Fibroblast of pulmonary artery (primary cell): ENCODE measurements around the gene SMIM29.
A peak's percentile ranks its signal among the peaks of the same experiment; 100 is the strongest.

ENCODE experiments used
- DNase-seq: peaks from one replicate; pipeline ENCODE4 v3.0.0-alpha.2; 2010; ENCODE audit warnings: low read depth
- H3K4me3 ChIP-seq: replicated peaks from 2 replicates; pipeline ENCODE4 v1.5.1; 2011; ENCODE audit warnings: low read depth, mild to moderate bottlenecking, control low read depth, low read length, moderate library complexity
- CTCF ChIP-seq: IDR thresholded peaks from 2 replicates; pipeline ENCODE4 v1.5.1; 2011; ENCODE audit warnings: mild to moderate bottlenecking, control low read depth, low read length, inconsistent platforms; ENCODE audit errors: missing control alignments

SMIM29 gene

GRCh38 chr6:34243131-34243771, 5.6 kb downstream of the SMIM29 start:
- DNase-seq, result peak; percentile 40
- H3K4me3 ChIP-seq, result no peak overlapping the region
- TF ChIP-seq CTCF, result no peak

GRCh38 chr6:34242252-34243130, 6.3 kb downstream of the SMIM29 start:
- H3K4me3 ChIP-seq, result no peak overlapping the region
- DNase-seq, result no peak
- TF ChIP-seq CTCF, result no peak

- no peak for DNase-seq
- no peak for TF ChIP-seq CTCF
- no peak overlapping the region for H3K4me3 ChIP-seq
These were observed 7.2 kb downstream of the SMIM29 start for GRCh38 chr6:34241351-34242215.

- H3K4me3 ChIP-seq, result no peak overlapping the region
- DNase-seq, result no peak
- TF ChIP-seq CTCF, result no peak
These were observed 8.2 kb downstream of the SMIM29 start for GRCh38 chr6:34240329-34241248.

GRCh38 chr6:34239893-34240292, 8.9 kb downstream of the SMIM29 start:
- DNase-seq, result no peak
- no peak overlapping the region for H3K4me3 ChIP-seq
- no peak for TF ChIP-seq CTCF

- H3K4me3 ChIP-seq, result no peak overlapping the region
- no peak for DNase-seq
- TF ChIP-seq CTCF, result no peak
These were observed 9.3 kb downstream of the SMIM29 start for GRCh38 chr6:34239500-34239825.
